GM12872 (cell line): ENCODE data around the gene GOLGA1.

Experiments used
- CTCF ChIP-seq: IDR thresholded peaks from 3 replicates; pipeline ENCODE4 v1.5.1; 2011; ENCODE audit warnings: low read depth, mild to moderate bottlenecking, low read length, moderate library complexity; ENCODE audit not compliant: insufficient read depth

Gene GOLGA1

GRCh38 chr9:124843456-124844034 lies 97.3 kb downstream of the GOLGA1 start:
- TF ChIP-seq CTCF, result no peak

GRCh38 chr9:124841075-124841821 lies 99.6 kb downstream of the GOLGA1 start:
- TF ChIP-seq CTCF, result no peak

GRCh38 chr9:124840300-124840833 lies 100.5 kb downstream of the GOLGA1 start:
- peak; percentile 48; the same call in 2 of the 3 replicates for TF ChIP-seq CTCF

- TF ChIP-seq CTCF, result peak; percentile 62
Measured at GRCh38 chr9:124839612-124840299, 101.1 kb downstream of the GOLGA1 start.

DNA sequence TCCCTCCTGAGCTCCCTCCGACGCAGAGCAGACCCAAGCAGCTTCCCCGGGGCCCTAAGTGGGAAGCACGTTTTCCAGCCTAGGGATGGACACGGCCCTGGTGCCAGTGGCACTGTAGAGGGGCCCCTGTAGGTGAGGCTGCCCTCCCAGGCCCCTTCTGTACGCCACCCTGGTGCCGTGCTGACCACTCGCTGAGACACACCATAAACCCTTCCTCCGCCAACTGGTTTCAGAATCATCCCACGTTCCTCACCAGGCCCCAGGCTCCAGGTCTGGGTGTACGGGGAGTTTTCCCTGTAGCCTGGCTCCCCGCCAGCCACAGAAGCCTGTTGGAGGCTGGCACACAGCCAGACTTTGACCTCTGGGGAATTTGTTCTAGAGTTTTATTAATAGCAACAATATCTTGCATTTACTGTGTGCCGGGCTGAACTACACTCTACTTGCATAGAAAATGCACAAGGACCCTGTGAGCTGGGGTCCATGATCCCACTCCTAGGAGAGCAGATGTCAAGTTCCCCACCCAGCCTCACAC lies 105.8 kb downstream of the GOLGA1 start:
- TF ChIP-seq CTCF, result no peak

DNA sequence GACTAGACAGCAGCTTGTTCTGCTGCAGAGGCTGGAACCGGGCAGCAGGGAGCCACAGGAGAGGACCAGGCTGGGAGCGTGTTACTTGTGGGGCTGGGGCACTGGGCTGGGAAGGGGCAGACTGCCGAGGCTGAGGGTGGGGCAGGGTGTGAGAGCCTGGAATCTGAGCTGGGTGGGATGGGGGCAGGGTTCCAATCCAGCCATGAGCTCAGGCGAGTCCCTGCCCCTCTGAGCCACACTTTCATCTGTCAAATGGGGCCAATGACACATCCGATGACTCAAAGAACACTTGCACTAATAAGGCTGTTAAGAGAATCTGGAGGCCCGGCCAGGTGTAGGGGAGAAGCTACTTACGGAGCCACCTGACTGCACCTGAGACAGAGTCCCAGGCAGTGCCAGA lies 106.3 kb downstream of the GOLGA1 start:
- TF ChIP-seq CTCF, result no peak
